T-cell (primary cell): ENCODE measurements around the gene PROSER3. TPM values are rescaled to one million over a fixed set of nuclear protein-coding genes. Genes with fewer than 3 reads are reported as not detected.

Source experiments
- ATAC-seq, 4 experiments: fragments of 200-7000 bp in 3 of 4; fragments of 150-1000 bp in 1 of 4; cut with Tn5 transposase; replicated peaks in 1 of 4; 1 replicate in 3 of 4; 2 replicates in 1 of 4; pipeline ENCODE4 v1.10.0; 2021; ENCODE audit warnings: moderate library complexity in 3 of 4, mild to moderate bottlenecking in 2 of 4, moderate number of reproducible peaks in 1 of 4
- CTCF ChIA-PET, 2 donors: fragments of 300-600 bp; sonication (Branson Sonifier 250); formaldehyde crosslinking; loops; one replicate each; lab custom pipeline; 2022; ENCODE audit warnings: antibody characterized with exemption in 2 of 2; lab: Charles Lee
- POLR2A ChIA-PET, 2 donors: fragments of 300-600 bp; sonication (Branson Sonifier 250); formaldehyde crosslinking; loops; one replicate each; lab custom pipeline; 2022; ENCODE audit warnings: antibody characterized with exemption in 2 of 2; lab: Charles Lee
- DNase-seq, 35 experiments: peaks; one replicate each; pipeline versions ENCODE4 v3.0.0 to v3.0.0-alpha.2; 2013 to 2023
- H3K27ac ChIP-seq: one replicate; pipeline ENCODE4 v1.5.1; 2013; ENCODE audit warnings: low read length
- H3K27me3 ChIP-seq, 2 experiments: replicated peaks in 1 of 2; 1 replicate in 1 of 2; 2 replicates in 1 of 2; pipeline versions ENCODE4 v1.6.1 to v1.7.0; 2013; ENCODE audit warnings: low read length in 1 of 2, mixed read lengths in 1 of 2; ENCODE audit not compliant: control insufficient read depth in 2 of 2, insufficient read depth in 2 of 2; ENCODE audit errors: extremely low read depth in 1 of 2
- H3K36me3 ChIP-seq, 2 donors: 1 replicate in 1 of 2; 2 replicates in 1 of 2; pipeline versions ENCODE4 v1.6.1 to v1.7.0; 2013; ENCODE audit warnings: low read length in 1 of 2; ENCODE audit not compliant: control insufficient read depth in 2 of 2, insufficient read depth in 1 of 2; ENCODE audit errors: extremely low read depth in 1 of 2
- H3K4me1 ChIP-seq, 2 experiments: 1 replicate in 1 of 2; 2 replicates in 1 of 2; pipeline versions ENCODE4 v1.6.1 to v1.7.0; 2013; ENCODE audit warnings: low read length in 2 of 2, mixed read lengths in 1 of 2; ENCODE audit not compliant: insufficient read depth in 2 of 2, control insufficient read depth in 1 of 2; ENCODE audit errors: extremely low read depth in 1 of 2
- H3K4me3 ChIP-seq, 2 donors: 1 replicate in 1 of 2; 2 replicates in 1 of 2; pipeline versions ENCODE4 v1.5.1 to v1.7.0; 2013; ENCODE audit warnings: mild to moderate bottlenecking in 2 of 2, low read length in 1 of 2, moderate library complexity in 1 of 2; ENCODE audit not compliant: control insufficient read depth in 1 of 2; ENCODE audit errors: extremely low read depth in 1 of 2
- H3K9me3 ChIP-seq: 2 replicates; pipeline ENCODE4 v1.7.0; 2013
- H3K27ac Mint-ChIP-seq, 2 donors: one replicate each; pipeline ENCODE4 v1.8.0; 2020 to 2021; ENCODE audit warnings: mild to moderate bottlenecking in 2 of 2, mixed read lengths in 2 of 2
- H3K27me3 Mint-ChIP-seq, 2 donors: one replicate each; pipeline ENCODE4 v1.8.0; 2021 to 2022; ENCODE audit warnings: mixed read lengths in 2 of 2
- H3K36me3 Mint-ChIP-seq: one replicate; pipeline ENCODE4 v1.8.0; 2021; ENCODE audit warnings: mixed read lengths
- H3K4me1 Mint-ChIP-seq, 3 donors: one replicate each; pipeline ENCODE4 v1.8.0; 2020 to 2022; ENCODE audit warnings: mixed read lengths in 3 of 3, mild to moderate bottlenecking in 1 of 3
- H3K4me3 Mint-ChIP-seq, 3 donors: one replicate each; pipeline ENCODE4 v1.8.0; 2020 to 2022; ENCODE audit warnings: mild to moderate bottlenecking in 3 of 3, mixed read lengths in 3 of 3, moderate library complexity in 3 of 3
- H3K9me3 Mint-ChIP-seq, 3 donors: one replicate each; pipeline ENCODE4 v1.8.0; 2020 to 2022; ENCODE audit warnings: mixed read lengths in 3 of 3
- WGBS: methylation state at CpG from one replicate; pipeline ENCODE4 v1.1.5; 2013; ENCODE audit warnings: missing lambda C conversion rate; ENCODE audit not compliant: insufficient coverage; 5-methylcytosine and 5-hydroxymethylcytosine counted together
- total RNA-seq, 35 experiments: library from RNA in 6 of 35; stranded (reverse) in 6 of 35; fragments of 120-200 nt in 1 of 35; gene quantifications; one replicate each; pipeline versions ENCODE4 v1.2.1 to v1.2.4 and lab custom pipeline; 2013 to 2026

PROSER3 gene
- total RNA-seq, 5 donors from 2014 or later (not counting 1 experiment from before 2014, with no cell fraction given) = 31.3 to 52.1 (median 47.8) TPM

GRCh38 chr19:35736913-35737886 lies 20.8 kb upstream of the PROSER3 start:
- H3K36me3 Mint-ChIP-seq = peaks cover 23% of the 10 kb centered on the region
- DNase-seq = peak in 5 of 35 experiments; percentile 27 to 52 (median 34)
- WGBS = 78% methylated on average over 11 of the region's 22 CpGs
- H3K27ac Mint-ChIP-seq = peak overlapping the region; percentile 68 to 78
- no peaks in the 10 kb centered on the region for H3K27me3 Mint-ChIP-seq
- H3K27me3 ChIP-seq = no peaks in the 10 kb centered on the region
- H3K4me3 Mint-ChIP-seq = no peak overlapping the region
- no peak overlapping the region for H3K4me3 ChIP-seq
- no peaks in the 10 kb centered on the region for H3K9me3 ChIP-seq
- peaks cover 0 to 45% of the 10 kb centered on the region in 2 experiments for H3K4me1 ChIP-seq
- peaks cover 35 to 52% (median 48%) of the 10 kb centered on the region in 3 donors for H3K4me1 Mint-ChIP-seq
- H3K36me3 ChIP-seq = peaks cover 12 to 64% of the 10 kb centered on the region in 2 donors
- CTCF ChIA-PET = interaction anchor here (0.7 to 1.0 kb wide), 2 partner anchors 36 to 43 kb away, joined by 4 to 5 read pairs; no protein-coding TSS in a partner anchor
- ATAC-seq = no peak
- no peak overlapping the region for H3K27ac ChIP-seq
- POLR2A ChIA-PET = no interaction called here
- no peaks in the 10 kb centered on the region for H3K9me3 Mint-ChIP-seq

GRCh38 chr19:35738021-35738886 lies 19.7 kb upstream of the PROSER3 start:
- H3K4me3 ChIP-seq = no peak overlapping the region
- no peak for DNase-seq
- Mint-ChIP-seq H3K36me3 (peaks cover 27% of the 10 kb centered on the region), H3K4me3 (peak overlapping the region in 2 of 3 donors; percentile 70 to 87), H3K4me1 (peaks cover 44 to 61% (median 57%) of the 10 kb centered on the region in 3 donors), H3K9me3 (no peaks in the 10 kb centered on the region), H3K27ac (peak overlapping the region in 1 of 2 donors; percentile 39), H3K27me3 (no peaks in the 10 kb centered on the region)
- H3K36me3 ChIP-seq = peaks cover 12 to 55% of the 10 kb centered on the region in 2 donors
- POLR2A ChIA-PET = no interaction called here
- peaks cover 7 to 55% of the 10 kb centered on the region in 2 experiments for H3K4me1 ChIP-seq
- H3K9me3 ChIP-seq = no peaks in the 10 kb centered on the region
- no peak for ATAC-seq
- no peaks in the 10 kb centered on the region for H3K27me3 ChIP-seq
- 90% methylated on average over 27 of the region's 37 CpGs for WGBS
- no peak overlapping the region for H3K27ac ChIP-seq
- CTCF ChIA-PET = interaction anchor here in 1 of 2 donors (1.0 kb wide), 1 partner anchor 37 kb away, joined by 5 read pairs; no protein-coding TSS in a partner anchor

DNA sequence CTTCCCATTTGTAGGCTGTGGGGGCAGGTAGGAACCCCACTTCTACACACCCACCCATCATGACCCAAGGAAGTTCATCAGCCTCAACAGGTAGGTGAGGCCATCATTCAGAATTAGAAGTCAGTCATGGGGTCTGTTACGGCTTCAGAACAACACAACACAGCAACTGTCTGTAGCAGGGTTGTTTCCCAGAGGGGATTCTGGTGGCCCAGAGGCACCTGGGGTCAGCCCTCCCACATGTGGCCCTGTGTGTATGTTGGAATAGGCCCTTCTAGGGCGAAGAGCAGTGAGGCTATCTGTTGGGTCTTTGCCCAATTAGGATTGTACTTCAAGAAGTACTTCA lies 19.1 kb upstream of the PROSER3 start:
- 89% methylated on average over 1 of the region's 2 CpGs for WGBS
- peaks cover 48 to 64% (median 60%) of the 10 kb centered on the region in 3 donors for H3K4me1 Mint-ChIP-seq
- peaks cover 26% of the 10 kb centered on the region for H3K36me3 Mint-ChIP-seq
- Histone ChIP-seq H3K4me1 (peaks cover 10 to 61% of the 10 kb centered on the region in 2 experiments), H3K9me3 (no peaks in the 10 kb centered on the region), H3K27me3 (no peaks in the 10 kb centered on the region), H3K4me3 (no peak overlapping the region), H3K36me3 (peaks cover 12 to 49% of the 10 kb centered on the region in 2 donors), H3K27ac (no peak overlapping the region)
- DNase-seq (no peak), ATAC-seq (no peak)
- H3K27me3 Mint-ChIP-seq = no peaks in the 10 kb centered on the region
- ChIA-PET CTCF (no interaction called here), POLR2A (no interaction called here)
- H3K4me3 Mint-ChIP-seq = peak overlapping the region in 2 of 3 donors; percentile 70 to 87
- H3K9me3 Mint-ChIP-seq = no peaks in the 10 kb centered on the region
- H3K27ac Mint-ChIP-seq = peak overlapping the region in 1 of 2 donors; percentile 39

DNA sequence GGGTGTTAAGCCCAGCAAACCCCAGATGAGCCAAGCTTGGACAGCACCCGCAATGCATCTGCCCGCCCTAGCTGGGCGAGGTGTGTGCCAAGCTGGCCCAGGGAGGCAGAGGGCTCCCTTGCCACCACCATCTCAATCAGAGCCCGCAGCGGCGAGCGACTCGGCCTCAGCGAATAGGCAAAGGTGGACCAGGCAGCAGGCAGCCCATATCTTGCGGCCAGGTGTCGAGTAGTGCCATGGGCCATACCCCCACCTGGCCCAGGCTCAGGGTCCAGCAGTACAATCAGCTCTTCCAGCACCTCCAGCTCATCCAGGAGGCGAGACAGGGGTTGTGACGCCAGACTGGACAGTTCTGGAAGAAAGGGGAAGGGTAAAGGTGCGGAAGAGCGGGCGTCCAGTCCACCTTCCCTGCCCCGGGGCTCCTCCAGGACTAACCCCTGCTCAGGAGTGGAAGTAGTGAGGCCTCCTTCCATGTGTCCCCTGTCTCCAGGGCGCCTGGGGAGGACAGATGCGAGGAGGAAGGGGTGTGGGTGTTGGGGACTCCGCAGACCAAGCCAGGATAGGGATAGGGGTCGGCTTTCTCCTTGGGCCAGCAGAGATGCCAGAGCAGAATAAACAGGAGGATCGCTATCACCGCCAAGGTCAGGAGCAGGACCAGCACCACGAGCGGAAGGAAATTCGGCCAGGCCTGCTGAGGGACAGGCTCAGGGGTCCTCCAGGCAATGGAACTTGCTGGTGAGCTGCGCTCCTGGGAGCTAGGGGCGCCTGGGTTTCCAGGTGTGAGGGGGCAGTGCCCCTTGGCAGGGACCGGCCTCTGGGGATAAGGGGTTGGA lies 18.5 kb upstream of the PROSER3 start:
- Histone ChIP-seq H3K9me3 (no peaks in the 10 kb centered on the region), H3K27me3 (no peaks in the 10 kb centered on the region), H3K4me1 (peaks cover 14 to 68% of the 10 kb centered on the region in 2 experiments), H3K4me3 (peak overlapping the region; percentile 68 to 82), H3K36me3 (peaks cover 12 to 43% of the 10 kb centered on the region in 2 donors), H3K27ac (peak overlapping the region; percentile 6)
- Mint-ChIP-seq H3K9me3 (no peaks in the 10 kb centered on the region), H3K27me3 (no peaks in the 10 kb centered on the region), H3K36me3 (peaks cover 19% of the 10 kb centered on the region), H3K4me1 (peaks cover 49 to 64% (median 61%) of the 10 kb centered on the region in 3 donors), H3K4me3 (peak overlapping the region; percentile 70 to 97 (median 87)), H3K27ac (peak overlapping the region in 1 of 2 donors; percentile 39)
- WGBS = 92% methylated on average over 16 of the region's 29 CpGs
- ATAC-seq = no peak
- ChIA-PET POLR2A (no interaction called here), CTCF (no interaction called here)
- DNase-seq = no peak

GRCh38 chr19:35740108-35740422 lies 17.9 kb upstream of the PROSER3 start:
- Mint-ChIP-seq H3K27ac (peak overlapping the region in 1 of 2 donors; percentile 93), H3K27me3 (no peaks in the 10 kb centered on the region), H3K36me3 (peaks cover 15% of the 10 kb centered on the region), H3K9me3 (no peaks in the 10 kb centered on the region), H3K4me3 (peak overlapping the region; percentile 87 to 97 (median 92)), H3K4me1 (peaks cover 50 to 64% (median 60%) of the 10 kb centered on the region in 3 donors)
- CTCF ChIA-PET = no interaction called here
- POLR2A ChIA-PET = no interaction called here
- peak overlapping the region; percentile 6 for H3K27ac ChIP-seq
- H3K4me1 ChIP-seq = peaks cover 14 to 71% of the 10 kb centered on the region in 2 experiments
- H3K4me3 ChIP-seq = peak overlapping the region; percentile 68 to 82
- no peaks in the 10 kb centered on the region for H3K27me3 ChIP-seq
- peaks cover 10 to 37% of the 10 kb centered on the region in 2 donors for H3K36me3 ChIP-seq
- DNase-seq (no peak), ATAC-seq (peak; percentile 3 to 10 (median 6))
- WGBS = 0% methylated on average over 11 of the region's 16 CpGs
- no peaks in the 10 kb centered on the region for H3K9me3 ChIP-seq
